Retinal pigment epithelial cell (primary cell): ENCODE measurements around the gene NAA15.

Source experiments
- DNase-seq: peaks from one replicate; pipeline ENCODE4 v3.0.0-alpha.2; 2010; ENCODE audit warnings: low read depth
- H3K4me3 ChIP-seq: 2 replicates; pipeline ENCODE4 v1.5.1; 2011; ENCODE audit warnings: mild to moderate bottlenecking, low read length, control low read depth, moderate library complexity
- TF ChIP-seq, protein P1 (sequence below): conservative IDR thresholded peaks from 2 replicates; pipeline ENCODE4 v1.5.1; 2011; ENCODE audit warnings: low read depth, low read length, control low read depth, inconsistent platforms

The NAA15 gene

DNA sequence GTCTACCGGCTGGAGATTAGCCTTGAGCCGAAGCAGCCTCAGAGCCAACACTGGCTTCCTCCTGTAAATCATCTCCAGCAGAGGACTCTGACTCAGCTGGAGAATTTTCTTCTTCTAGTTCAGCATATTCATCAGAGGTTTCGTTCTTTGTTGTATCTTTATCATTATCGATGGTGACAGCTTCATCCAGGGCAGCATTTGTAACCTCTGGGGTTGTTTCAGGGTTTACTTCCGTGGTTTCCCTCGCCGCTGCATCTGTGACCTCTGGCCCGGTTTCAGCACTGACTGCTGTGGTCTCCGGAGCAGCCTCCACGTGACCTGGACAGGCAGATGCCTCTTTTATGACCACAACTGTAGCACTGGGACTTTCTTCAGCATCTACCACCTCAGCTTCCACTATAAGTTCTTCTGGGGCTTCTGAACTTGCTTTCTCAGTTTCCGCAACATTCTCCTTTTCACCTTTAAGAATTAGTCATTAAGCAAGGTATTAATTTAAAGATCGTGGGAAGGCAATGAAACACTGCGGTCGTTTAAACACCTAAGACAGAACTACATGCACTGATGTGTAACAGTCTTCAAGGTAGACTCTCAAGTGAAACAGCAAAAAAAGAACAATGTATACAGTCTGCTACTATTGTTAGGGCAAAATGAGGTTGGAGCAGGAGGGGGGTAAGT is 34.6 kb upstream of the NAA15 start:
- TF ChIP-seq, protein P1, sequence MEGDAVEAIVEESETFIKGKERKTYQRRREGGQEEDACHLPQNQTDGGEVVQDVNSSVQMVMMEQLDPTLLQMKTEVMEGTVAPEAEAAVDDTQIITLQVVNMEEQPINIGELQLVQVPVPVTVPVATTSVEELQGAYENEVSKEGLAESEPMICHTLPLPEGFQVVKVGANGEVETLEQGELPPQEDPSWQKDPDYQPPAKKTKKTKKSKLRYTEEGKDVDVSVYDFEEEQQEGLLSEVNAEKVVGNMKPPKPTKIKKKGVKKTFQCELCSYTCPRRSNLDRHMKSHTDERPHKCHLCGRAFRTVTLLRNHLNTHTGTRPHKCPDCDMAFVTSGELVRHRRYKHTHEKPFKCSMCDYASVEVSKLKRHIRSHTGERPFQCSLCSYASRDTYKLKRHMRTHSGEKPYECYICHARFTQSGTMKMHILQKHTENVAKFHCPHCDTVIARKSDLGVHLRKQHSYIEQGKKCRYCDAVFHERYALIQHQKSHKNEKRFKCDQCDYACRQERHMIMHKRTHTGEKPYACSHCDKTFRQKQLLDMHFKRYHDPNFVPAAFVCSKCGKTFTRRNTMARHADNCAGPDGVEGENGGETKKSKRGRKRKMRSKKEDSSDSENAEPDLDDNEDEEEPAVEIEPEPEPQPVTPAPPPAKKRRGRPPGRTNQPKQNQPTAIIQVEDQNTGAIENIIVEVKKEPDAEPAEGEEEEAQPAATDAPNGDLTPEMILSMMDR, result no peak
- no peak for DNase-seq
- peak overlapping the region; percentile 48 for H3K4me3 ChIP-seq

DNA sequence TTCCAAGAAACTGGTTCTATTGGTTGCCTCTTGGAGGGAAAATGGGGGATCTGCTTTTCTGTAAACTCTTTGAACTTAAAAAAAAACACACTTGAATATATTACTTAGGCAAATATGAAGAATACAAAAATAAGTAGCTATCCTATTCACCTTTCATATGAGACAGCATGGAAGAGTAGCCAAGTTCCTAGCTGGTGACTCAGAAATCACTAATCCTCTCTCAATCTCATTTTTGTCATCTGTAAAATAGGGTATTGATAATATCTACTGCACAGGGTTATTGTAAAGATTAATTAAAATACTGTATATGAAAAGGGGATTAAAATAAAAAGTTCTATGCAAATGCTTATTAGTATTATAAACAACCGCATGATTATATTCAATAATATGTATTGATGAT is 34.0 kb upstream of the NAA15 start:
- TF ChIP-seq, protein P1, result no peak
- no peak for DNase-seq
- no peak overlapping the region for H3K4me3 ChIP-seq

DNA sequence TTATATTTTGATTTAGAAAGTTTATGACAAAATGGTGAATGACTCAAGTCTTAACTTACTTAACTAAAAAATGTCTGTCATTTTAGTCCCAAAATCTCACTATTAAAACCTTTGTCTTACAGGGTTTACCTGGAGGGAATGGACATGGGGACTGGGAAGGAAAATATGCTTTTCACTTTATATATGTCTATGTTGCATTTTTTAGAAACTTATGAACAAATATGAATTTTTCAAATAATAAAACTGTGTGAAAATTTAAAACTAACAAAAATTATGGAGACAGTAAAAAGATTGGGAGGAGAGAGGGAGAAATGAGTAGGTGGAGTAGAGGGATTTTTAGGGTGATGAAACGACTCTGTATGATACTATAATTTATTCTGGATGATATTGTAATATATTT is 27.5 kb upstream of the NAA15 start:
- TF ChIP-seq, protein P1, result no peak
- DNase-seq, result no peak
- no peak overlapping the region for H3K4me3 ChIP-seq

DNA sequence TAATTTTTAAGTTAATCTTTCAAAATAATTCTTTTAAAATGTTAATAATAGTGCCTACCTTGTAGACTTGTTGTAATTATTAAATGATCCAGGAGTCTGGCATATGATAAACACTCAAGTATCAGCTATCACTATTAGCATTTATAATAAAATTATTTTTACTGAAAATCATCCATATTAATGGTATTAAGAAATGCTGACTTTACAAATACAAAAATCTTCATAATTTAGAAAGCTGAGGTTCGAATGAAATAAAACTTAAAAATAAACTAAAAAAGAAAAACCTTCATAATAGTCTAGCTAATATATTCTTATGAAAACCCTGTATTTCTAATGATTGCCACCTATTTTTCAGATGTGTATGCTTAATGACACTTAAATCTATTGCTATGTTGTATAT is 26.5 kb upstream of the NAA15 start:
- DNase-seq, result no peak
- no peak overlapping the region for H3K4me3 ChIP-seq
- TF ChIP-seq, protein P1, result no peak

DNA sequence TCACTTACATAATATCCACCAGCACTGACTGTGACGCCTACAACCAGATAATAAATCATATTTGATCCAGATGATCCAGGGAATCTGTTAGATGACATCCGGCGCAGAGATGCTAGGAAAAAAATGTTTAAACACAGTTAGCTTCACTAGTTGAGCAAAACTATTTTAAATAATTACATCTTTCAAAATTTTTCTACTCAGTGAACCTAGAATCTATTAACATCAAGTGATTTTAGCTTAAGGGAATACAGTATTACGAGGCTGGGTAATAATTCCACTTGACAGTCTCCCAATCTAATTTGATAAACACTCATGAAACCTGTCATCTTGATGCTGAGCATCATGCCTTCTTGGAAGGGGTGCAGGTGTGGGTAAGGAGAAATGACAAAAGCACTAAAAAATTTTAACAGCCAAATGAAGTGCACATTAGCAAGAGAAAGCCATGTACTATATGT is 26.0 kb upstream of the NAA15 start:
- TF ChIP-seq, protein P1, result no peak

DNA sequence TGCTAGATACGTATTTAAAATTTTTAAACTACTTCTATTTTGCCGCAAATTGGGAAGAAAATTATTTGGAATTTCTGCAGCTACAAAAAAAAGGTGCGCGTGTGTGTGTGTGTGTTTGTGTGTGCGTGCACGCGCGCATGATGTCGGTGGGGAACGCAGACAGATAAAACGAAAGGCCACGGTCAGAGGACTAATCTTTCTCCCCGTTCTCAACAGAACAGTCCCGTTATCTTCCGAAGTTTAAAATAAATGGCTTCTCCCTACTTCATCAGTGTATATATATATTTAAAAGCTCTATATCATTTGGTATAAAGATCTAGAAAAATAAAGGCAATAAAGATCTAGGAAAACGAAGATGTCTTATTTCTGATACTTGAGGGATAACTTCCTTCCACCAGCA is 22.8 kb upstream of the NAA15 start:
- no peak for DNase-seq
- no peak overlapping the region for H3K4me3 ChIP-seq

More for the DNA sequence above, 26.0 kb upstream of the NAA15 start:
- no peak for DNase-seq
- H3K4me3 ChIP-seq, result no peak overlapping the region

More for the DNA sequence above, 22.8 kb upstream of the NAA15 start:
- TF ChIP-seq, protein P1, result no peak
